AG04450 (cell line): ENCODE data around the gene UBL5. TPM values are rescaled to one million over a fixed set of nuclear protein-coding genes. Genes with fewer than 3 reads are reported as not detected.

Source experiments
- CTCF ChIA-PET: fragments of 300-600, 350-600 bp; formaldehyde crosslinking; extraction: SDS; loops from one replicate; lab custom pipeline; 2022; ENCODE audit warnings: antibody characterized with exemption, inconsistent platforms; lab: Charles Lee
- POLR2A ChIA-PET: fragments of 350-600 bp; formaldehyde crosslinking; extraction: SDS; loops from one replicate; lab custom pipeline; 2021; ENCODE audit warnings: antibody characterized with exemption, inconsistent platforms; lab: Yijun Ruan, JAX
- DNase-seq: peaks from one replicate; pipeline ENCODE4 v3.0.0-alpha.2; 2011; ENCODE audit warnings: low read depth, low spot score
- H3K27ac ChIP-seq: one replicate; pipeline ENCODE4 v1.5.1; 2012; ENCODE audit warnings: low read depth, low read length, control low read depth
- H3K27me3 ChIP-seq: one replicate; pipeline ENCODE4 v1.6.0; 2012; ENCODE audit warnings: low read length; ENCODE audit not compliant: control insufficient read depth, insufficient read depth
- H3K4me3 ChIP-seq: 2 replicates; pipeline ENCODE4 v1.5.1; 2011; ENCODE audit warnings: mild to moderate bottlenecking, low read depth, low read length, control low read depth
- H3K9me3 ChIP-seq: 2 replicates; pipeline ENCODE4 v1.5.1; 2012; ENCODE audit warnings: low read length; ENCODE audit not compliant: control insufficient read depth, insufficient read depth
- CTCF ChIP-seq: IDR thresholded peaks from 2 replicates; pipeline ENCODE4 v1.5.1; 2011; ENCODE audit warnings: low read depth, low read length, control low read depth, inconsistent platforms
- polyA plus RNA-seq: library from polyadenylated mRNA; depleted of rRNA; stranded (reverse); fragments of >200 nt; gene quantifications from 2 replicates; pipeline ENCODE4 v1.2.3, GENCODE V29; 2011; rRNA removed
- small RNA-seq: library from RNA; depleted of rRNA; stranded (forward); fragments of <200 nt; gene quantifications from one replicate; pipeline ENCODE3, GENCODE V24; 2012; ENCODE audit warnings: low read depth; ENCODE audit not compliant: insufficient read length

The UBL5 gene
- polyA plus RNA-seq, 1 experiment, result 734 TPM

GRCh38 chr19:9878511-9879196 is 50.9 kb downstream of the UBL5 start:
- no peak for TF ChIP-seq CTCF
- H3K27me3 ChIP-seq, result no peaks in the 10 kb centered on the region
- peaks cover 5% of the 10 kb centered on the region for H3K9me3 ChIP-seq
- H3K4me3 ChIP-seq, result no peak overlapping the region
- no peak for DNase-seq
- CTCF ChIA-PET, result no interaction called here
- POLR2A ChIA-PET, result no interaction called here
- H3K27ac ChIP-seq, result no peak overlapping the region

Small RNAs within 50 kb of the gene (small RNA-seq; reads per million reads assigned to genes)
- gene RF00156, result not detected

Other genes with a start within 250 kb of the UBL5 start
- 5.3 and 6.1 TPM in 2 replicates for gene ZNF121, start 243.4 kb upstream of the UBL5 start, polyA plus RNA-seq
- gene ZNF561, start 206.7 kb upstream of the UBL5 start, polyA plus RNA-seq, result 31.3 and 39.3 TPM in 2 replicates
- gene ZNF562, start 152.8 kb upstream of the UBL5 start, polyA plus RNA-seq, result 14.2 and 17.0 TPM in 2 replicates
- gene ZNF846, start 59.2 kb upstream of the UBL5 start, polyA plus RNA-seq, result 8.3 and 9.2 TPM in 2 replicates
- gene FBXL12, start 8.8 kb upstream of the UBL5 start, polyA plus RNA-seq, result 23.6 and 28.6 TPM in 2 replicates
- gene PIN1, start 7.4 kb downstream of the UBL5 start, polyA plus RNA-seq, result 33.6 and 42.7 TPM in 2 replicates
- gene OLFM2, start 108.6 kb downstream of the UBL5 start, polyA plus RNA-seq, result 4.8 and 6.8 TPM in 2 replicates
- 1.6 TPM in 2 replicates for gene COL5A3, start 182.6 kb downstream of the UBL5 start, polyA plus RNA-seq
- not detected in 2 replicates for gene RDH8, start 185.6 kb downstream of the UBL5 start, polyA plus RNA-seq